SK-N-SH (cell line): ENCODE measurements around the gene ETV3L. TPM values are rescaled to one million over a fixed set of nuclear protein-coding genes. Genes with fewer than 3 reads are reported as not detected.

Experiments
- CTCF ChIA-PET: fragments of 300-600, 350-600 bp; formaldehyde crosslinking; extraction: SDS; loops from one replicate; lab custom pipeline; 2021; lab: Yijun Ruan, JAX
- POLR2A ChIA-PET: fragments of 350-600 bp; sonication (Branson Sonifier 250); formaldehyde crosslinking; extraction: SDS; loops from one replicate; lab custom pipeline; 2020; ENCODE audit warnings: antibody characterized with exemption, inconsistent platforms; lab: Yijun Ruan, JAX
- DNase-seq: peaks from one replicate; pipeline ENCODE4 v3.0.0; 2012
- H2AFZ ChIP-seq: fragments of 200-600 bp; sonication (generic); 2 replicates; pipeline ENCODE4 v1.8.1; 2016; ENCODE audit warnings: antibody characterized with exemption, mild to moderate bottlenecking, low read depth
- H3F3A ChIP-seq: fragments of 200-600 bp; sonication (generic); replicated peaks from 2 replicates; pipeline ENCODE3; 2016; ENCODE audit warnings: antibody characterized with exemption, mild to moderate bottlenecking; ENCODE audit not compliant: insufficient read depth
- H3K27ac ChIP-seq, 2 experiments: fragments of 200-500 bp in 1 of 2; fragments of 200-600 bp in 1 of 2; sonication (Bioruptor generic) in 1 of 2; sonication (generic), shearing (Covaris generic) in 1 of 2; 2 replicates each; pipeline versions ENCODE4 v1.5.1 to v1.6.1; 2014 to 2016; ENCODE audit warnings: low read depth in 2 of 2, inconsistent platforms in 1 of 2, low read length in 1 of 2, mild to moderate bottlenecking in 1 of 2, mixed read lengths in 1 of 2
- H3K27me3 ChIP-seq: fragments of 200-600 bp; sonication (generic), shearing (Covaris generic); 2 replicates; pipeline ENCODE4 v1.6.1; 2016; ENCODE audit warnings: mixed run types; ENCODE audit not compliant: insufficient read depth
- H3K36me3 ChIP-seq, 2 experiments: fragments of 200-500 bp in 1 of 2; fragments of 200-600 bp in 1 of 2; sonication (Bioruptor generic) in 1 of 2; sonication (generic) in 1 of 2; replicated peaks in 1 of 2; 2 replicates each; pipeline versions ENCODE3 to v1.5.1; 2014 to 2016; ENCODE audit warnings: low read length in 1 of 2, mild to moderate bottlenecking in 1 of 2; ENCODE audit not compliant: insufficient read depth in 2 of 2, control insufficient read depth in 1 of 2
- H3K4me1 ChIP-seq, 2 experiments: fragments of 200-500 bp in 1 of 2; fragments of 200-600 bp in 1 of 2; sonication (Bioruptor generic) in 1 of 2; sonication (generic), shearing (Covaris generic) in 1 of 2; 2 replicates each; pipeline versions ENCODE4 v1.5.1 to v1.6.1; 2014 to 2016; ENCODE audit warnings: low read depth in 1 of 2, low read length in 1 of 2, mixed run types in 1 of 2; ENCODE audit not compliant: insufficient read depth in 2 of 2, control insufficient read depth in 1 of 2
- H3K4me2 ChIP-seq: fragments of 200-600 bp; sonication (generic), shearing (Covaris generic); 2 replicates; pipeline ENCODE4 v1.6.1; 2017; ENCODE audit warnings: mixed run types
- H3K4me3 ChIP-seq, 2 experiments: fragments of 200-500 bp in 1 of 2; fragments of 200-600 bp in 1 of 2; sonication (Bioruptor generic) in 1 of 2; sonication (generic), shearing (Covaris generic) in 1 of 2; 2 replicates each; pipeline versions ENCODE4 v1.5.1 to v1.8.1; 2014 to 2016; ENCODE audit warnings: low read depth in 2 of 2, inconsistent platforms in 1 of 2, low read length in 1 of 2, mild to moderate bottlenecking in 1 of 2, mixed read lengths in 1 of 2, moderate library complexity in 1 of 2
- H3K79me2 ChIP-seq: fragments of 200-600 bp; sonication (generic); 2 replicates; pipeline ENCODE4 v1.8.1; 2017; ENCODE audit warnings: mild to moderate bottlenecking; ENCODE audit not compliant: insufficient read depth
- H3K9ac ChIP-seq: fragments of 200-600 bp; sonication (generic); 2 replicates; pipeline ENCODE4 v1.6.1; 2017; ENCODE audit warnings: mixed run types
- H3K9me2 ChIP-seq: fragments of 200-600 bp; sonication (generic); 2 replicates; pipeline ENCODE4 v1.6.1; 2017; ENCODE audit warnings: mixed run types
- H3K9me3 ChIP-seq: fragments of 200-600 bp; sonication (generic); 2 replicates; pipeline ENCODE4 v1.6.1; 2017; ENCODE audit warnings: mixed run types, mild to moderate bottlenecking, moderate library complexity
- H4K20me1 ChIP-seq: fragments of 200-600 bp; sonication (generic); 2 replicates; pipeline ENCODE4 v1.6.1; 2017; ENCODE audit warnings: mild to moderate bottlenecking, mixed run types; ENCODE audit not compliant: insufficient read depth
- CHD2 ChIP-seq: fragments of 150-350 bp; IDR thresholded peaks from 2 replicates; pipeline ENCODE4 v1.6.1; 2018; ENCODE audit warnings: low read length; ENCODE audit not compliant: partially characterized antibody
- EZH2phosphoT487 ChIP-seq: fragments of 200-600 bp; sonication (generic); IDR thresholded peaks from 2 replicates; pipeline ENCODE4 v1.6.1; 2017; ENCODE audit warnings: low read depth, mixed run types, mild to moderate bottlenecking, antibody characterized with exemption, moderate library complexity, borderline replicate concordance
- GABPA ChIP-seq: IDR thresholded peaks from 2 replicates; pipeline ENCODE4 v1.4.0; 2012; ENCODE audit warnings: low read depth, mild to moderate bottlenecking
- GATA2 ChIP-seq: sonication (generic); formaldehyde crosslinking; IDR thresholded peaks from 2 replicates; pipeline ENCODE4 v1.5.0; 2020; ENCODE audit warnings: mild to moderate bottlenecking, missing genetic modification reagents
- MEF2A ChIP-seq: IDR thresholded peaks from 2 replicates; pipeline ENCODE4 v1.4.0; 2012; ENCODE audit warnings: low read depth, borderline replicate concordance
- NFIC ChIP-seq: IDR thresholded peaks from 2 replicates; pipeline ENCODE4 v1.4.0; 2012; ENCODE audit warnings: borderline replicate concordance
- NRF1 ChIP-seq: IDR thresholded peaks from 2 replicates; pipeline ENCODE4 v1.6.1; 2012; ENCODE audit warnings: low read depth, mild to moderate bottlenecking, low read length
- PBX3 ChIP-seq: IDR thresholded peaks from 2 replicates; pipeline ENCODE4; 2012
- RCOR1 ChIP-seq: fragments of 150-350 bp; IDR thresholded peaks from 2 replicates; pipeline ENCODE4 v1.6.1; 2017; ENCODE audit warnings: antibody characterized with exemption, low read length
- REST ChIP-seq: IDR thresholded peaks from 2 replicates; pipeline ENCODE4 v1.6.1; 2012; ENCODE audit warnings: mild to moderate bottlenecking, low read depth, low read length, moderate library complexity
- RXRA ChIP-seq: IDR thresholded peaks from 2 replicates; pipeline ENCODE4 v1.4.0; 2012; ENCODE audit warnings: low read depth, mild to moderate bottlenecking, borderline replicate concordance
- SMC3 ChIP-seq: IDR thresholded peaks from 2 replicates; pipeline ENCODE4 v1.6.1; 2012; ENCODE audit warnings: low read depth, low read length, improper control_type of control experiment
- TAF1 ChIP-seq: IDR thresholded peaks from 2 replicates; pipeline ENCODE4 v1.6.1; 2012; ENCODE audit warnings: low read depth, mild to moderate bottlenecking, low read length, moderate library complexity, borderline replicate concordance
- USF1 ChIP-seq: IDR thresholded peaks from 2 replicates; pipeline ENCODE4 v1.4.0; 2012; ENCODE audit warnings: low read depth, borderline replicate concordance
- WGBS: methylation state at CpG from one replicate; pipeline ENCODE4 v1.1.6; 2017; ENCODE audit warnings: low lambda C conversion rate; 5-methylcytosine and 5-hydroxymethylcytosine counted together
- polyA plus RNA-seq, 3 experiments: library from polyadenylated mRNA; depleted of rRNA; stranded (reverse); fragments of >200 nt; gene quantifications; 2 replicates each; pipeline ENCODE4 v1.2.3, GENCODE V29; 2012

ETV3L gene
- polyA plus RNA-seq, 1 of the 3 experiments (the other 2 are of a cell fraction), result not detected

- peaks cover 52% of the 10 kb centered on the region for H3K79me2 ChIP-seq
- TF ChIP-seq CHD2 (no peak), REST (no peak), TAF1 (no peak), GABPA (no peak), USF1 (no peak), RXRA (no peak), PBX3 (no peak), NFIC (no peak), MEF2A (no peak), SMC3 (no peak), NRF1 (no peak), GATA2 (CRISPR knock-in tag) (no peak), RCOR1 (no peak), EZH2phosphoT487 (no peak)
- WGBS, result under 1% methylated on average over 22 of the region's 36 CpGs
- CTCF ChIA-PET, result interaction anchor here (1.6 to 15.8 kb wide), 3 partner anchors 16 to 63 kb away, joined by 5 to 194 read pairs (median 50); no protein-coding TSS in a partner anchor
- H3K27ac ChIP-seq, result peak overlapping the region; percentile 73 to 96
- peaks cover 18% of the 10 kb centered on the region for H3F3A ChIP-seq
- H4K20me1 ChIP-seq, result peaks cover 29% of the 10 kb centered on the region
- DNase-seq, result peak; percentile 38
- no peaks in the 10 kb centered on the region for H3K9me3 ChIP-seq
- H3K4me3 ChIP-seq, result peak overlapping the region; percentile 89 to 91
- H3K9me2 ChIP-seq, result no peaks in the 10 kb centered on the region
- H3K4me1 ChIP-seq, result peaks cover 13 to 33% of the 10 kb centered on the region in 2 experiments; a peak in 3 of 4 replicates
- peak overlapping the region; percentile 86 for H3K9ac ChIP-seq
- H3K4me2 ChIP-seq, result peak overlapping the region; percentile 98
- H3K36me3 ChIP-seq, result peaks cover 32 to 35% of the 10 kb centered on the region in 2 experiments
- POLR2A ChIA-PET, result interaction anchor here (0.6 to 1.9 kb wide), 2 partner anchors 18 to 73 kb away, joined by 3 to 10 read pairs; no protein-coding TSS in a partner anchor
- H2AFZ ChIP-seq, result no peak overlapping the region; the same call in 1 of the 2 replicates
- H3K27me3 ChIP-seq, result no peaks in the 10 kb centered on the region
Observed at GRCh38 chr1:157137408-157138219, 38.0 kb upstream of the ETV3L start.
